NCI-H146 treated with DMSO at 0.1 percent for 48 hours (cell line): ENCODE measurements around the gene FCHO2.

ENCODE experiments used
- DNase-seq: peaks from one replicate; lab custom pipeline; 2025; ENCODE audit not compliant: unreplicated experiment; lab: John Stamatoyannopoulos, UW

Gene FCHO2

DNA sequence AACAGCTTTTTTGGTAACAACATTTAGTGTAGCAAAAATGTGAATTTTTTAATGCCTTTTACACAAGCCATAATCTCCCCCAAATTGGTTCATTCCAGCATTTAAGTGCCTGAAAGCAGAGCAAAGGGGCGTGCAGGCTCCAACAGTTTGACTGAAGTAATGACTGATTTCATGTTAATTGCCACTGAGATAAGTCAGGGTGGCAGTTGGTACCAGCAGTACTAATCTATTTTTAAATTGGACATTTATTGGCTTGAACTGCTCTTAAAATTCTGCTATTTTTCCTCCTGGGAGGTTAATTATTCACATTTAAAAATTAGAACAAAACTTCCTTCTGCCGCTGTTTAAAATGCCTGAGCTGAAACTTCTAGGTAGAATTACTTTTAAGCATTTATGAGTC is 176.9 kb downstream of the FCHO2 start:
- DNase-seq = no peak

DNA sequence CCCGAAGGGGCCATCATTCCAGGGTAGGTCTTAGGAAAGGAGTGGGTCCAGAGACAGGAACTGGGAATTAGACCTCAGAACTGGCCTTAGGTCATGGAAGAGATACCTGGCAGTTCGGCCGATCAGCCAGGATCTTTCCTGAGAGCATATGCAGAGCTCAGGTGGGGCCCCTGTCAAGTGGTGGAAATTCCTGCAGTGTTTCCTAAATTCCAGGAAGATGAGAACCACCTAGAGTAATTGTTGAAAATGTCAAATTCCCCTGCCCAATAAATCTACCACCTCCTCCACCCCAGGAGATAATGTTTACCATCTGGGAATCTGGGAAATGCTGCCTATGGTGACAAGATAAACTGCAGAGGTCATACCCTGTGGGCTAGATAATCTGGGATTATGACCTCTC is 179.2 kb downstream of the FCHO2 start:
- DNase-seq = no peak

DNA sequence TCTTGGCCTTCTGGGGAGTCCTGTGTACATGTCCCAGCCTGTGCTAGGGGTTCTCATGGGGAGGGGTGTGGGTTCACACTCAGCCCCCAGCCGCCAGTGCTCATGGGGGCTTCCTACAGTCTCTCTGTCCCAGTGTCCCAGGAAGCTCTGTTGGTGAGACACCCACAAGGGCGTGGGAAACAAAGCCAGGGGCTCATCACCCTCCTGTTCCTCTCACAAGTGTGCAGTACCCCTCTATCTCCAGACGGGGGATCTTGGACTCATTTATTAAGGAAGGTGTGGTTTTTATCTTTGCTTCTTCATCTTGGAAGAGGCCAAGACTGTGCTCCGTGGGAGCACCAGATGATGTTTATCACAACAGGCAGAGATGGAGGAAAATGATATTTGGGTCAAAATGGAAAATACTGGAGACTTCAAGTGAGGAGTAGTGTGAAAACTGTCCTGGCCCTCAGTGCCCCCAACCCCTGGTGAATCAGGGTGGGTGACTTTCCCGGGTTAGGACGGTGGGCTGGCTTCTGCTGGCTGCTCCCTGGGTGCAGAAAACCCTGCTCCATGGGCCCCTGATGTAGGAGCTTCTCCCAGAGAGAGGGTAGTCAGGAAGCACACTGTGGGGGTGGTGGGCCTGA is 179.7 kb downstream of the FCHO2 start:
- no peak for DNase-seq

DNA sequence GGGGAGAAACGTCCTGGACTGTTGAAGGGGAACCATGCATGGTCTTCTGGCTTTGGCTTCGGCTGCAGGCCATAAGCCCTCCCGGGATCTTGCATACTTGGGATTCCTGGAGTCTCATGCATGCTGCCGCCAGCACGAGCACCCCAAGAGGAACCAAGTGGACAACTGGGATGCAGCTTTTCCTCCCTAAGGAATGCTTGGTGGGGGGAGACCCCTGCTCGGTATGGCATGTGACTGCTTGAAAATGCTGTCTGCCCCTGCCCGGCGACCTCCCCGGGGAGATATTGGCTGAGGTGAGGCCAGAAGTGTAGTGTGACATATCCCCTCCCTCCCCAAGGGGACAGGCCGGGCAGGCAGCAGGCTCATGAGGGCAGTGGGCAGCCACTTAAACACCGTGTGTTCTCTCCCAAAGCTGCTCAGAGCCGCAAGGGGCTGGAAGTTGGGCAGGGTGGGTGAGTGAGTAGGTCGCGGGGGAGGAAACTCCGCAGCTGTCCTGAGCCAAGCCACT is 180.3 kb downstream of the FCHO2 start:
- no peak for DNase-seq

DNA sequence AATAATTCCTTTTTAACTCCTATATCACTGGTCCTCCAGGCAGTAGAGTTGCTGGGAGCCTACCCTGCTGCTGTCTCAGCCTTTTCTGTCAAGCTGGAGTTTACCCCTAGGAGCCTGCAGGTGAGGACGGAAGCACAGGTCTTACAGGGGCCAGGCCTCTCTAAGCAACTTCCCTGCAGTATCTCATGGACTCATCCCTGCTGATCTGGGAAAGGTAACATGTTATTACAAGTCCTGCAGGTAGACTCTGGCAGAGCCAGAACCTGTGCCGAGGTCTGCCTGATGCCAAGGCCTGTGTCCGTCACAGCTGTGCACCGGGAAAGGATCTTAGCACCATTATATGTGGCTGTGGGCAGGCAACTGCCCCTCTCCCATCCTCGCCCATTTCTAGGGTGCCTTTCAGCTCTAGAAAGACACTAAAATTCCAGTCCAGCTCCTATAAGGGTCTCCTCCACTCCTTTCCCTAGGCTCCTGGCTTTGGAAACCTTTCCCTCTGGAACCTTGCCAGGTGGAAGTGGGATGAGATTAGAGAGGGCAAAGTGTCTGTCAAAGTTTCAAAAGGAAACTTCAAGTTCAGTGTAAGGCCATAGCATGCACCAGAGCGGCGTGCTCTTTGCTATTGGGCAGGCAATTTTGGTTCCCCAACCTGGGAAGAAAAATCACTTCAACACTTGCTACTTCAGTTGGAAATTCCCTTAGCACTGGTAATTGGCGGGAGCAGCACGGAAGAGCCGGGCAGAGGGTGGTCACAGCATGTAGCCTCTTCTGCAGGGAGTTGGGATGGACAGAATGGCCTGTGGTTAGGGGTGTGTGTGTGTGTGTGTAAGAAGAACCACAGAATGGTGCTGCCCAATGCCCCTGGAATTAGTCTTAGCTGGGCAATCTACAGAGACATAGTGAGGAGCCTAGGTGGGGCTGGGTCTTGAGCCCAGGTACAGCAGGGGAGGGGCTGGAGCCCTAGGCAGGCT is 182.0 kb downstream of the FCHO2 start:
- DNase-seq = no peak

DNA sequence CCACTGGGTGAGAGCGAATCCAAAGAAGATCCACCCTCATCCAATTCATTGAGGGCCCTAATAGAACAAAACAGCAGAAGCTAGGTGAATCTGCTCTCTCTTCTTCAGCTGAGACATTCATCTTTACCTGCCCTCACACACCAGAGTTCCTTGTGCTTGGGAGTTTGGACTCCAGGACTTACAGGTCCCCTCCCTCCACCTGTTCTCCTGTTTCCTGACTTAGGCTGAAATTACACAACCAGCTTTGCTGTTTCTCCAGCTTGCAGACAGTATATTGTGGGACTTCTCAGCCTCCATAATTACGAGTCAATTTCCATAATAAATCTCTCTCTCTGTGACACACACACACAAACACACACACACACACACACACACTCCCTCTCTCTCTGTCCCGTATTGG is 183.6 kb downstream of the FCHO2 start:
- no peak for DNase-seq
